DMS153 (cell line): ENCODE measurements around the gene AANAT.

Experiments used
- DNase-seq: peaks from one replicate; lab custom pipeline; 2025; lab: John Stamatoyannopoulos, UW

Gene AANAT

GRCh38 chr17:76469076-76469990 is 1.9 kb downstream of the AANAT start:
- no peak for DNase-seq

GRCh38 chr17:76469991-76470739 is 2.8 kb downstream of the AANAT start:
- no peak for DNase-seq

DNA sequence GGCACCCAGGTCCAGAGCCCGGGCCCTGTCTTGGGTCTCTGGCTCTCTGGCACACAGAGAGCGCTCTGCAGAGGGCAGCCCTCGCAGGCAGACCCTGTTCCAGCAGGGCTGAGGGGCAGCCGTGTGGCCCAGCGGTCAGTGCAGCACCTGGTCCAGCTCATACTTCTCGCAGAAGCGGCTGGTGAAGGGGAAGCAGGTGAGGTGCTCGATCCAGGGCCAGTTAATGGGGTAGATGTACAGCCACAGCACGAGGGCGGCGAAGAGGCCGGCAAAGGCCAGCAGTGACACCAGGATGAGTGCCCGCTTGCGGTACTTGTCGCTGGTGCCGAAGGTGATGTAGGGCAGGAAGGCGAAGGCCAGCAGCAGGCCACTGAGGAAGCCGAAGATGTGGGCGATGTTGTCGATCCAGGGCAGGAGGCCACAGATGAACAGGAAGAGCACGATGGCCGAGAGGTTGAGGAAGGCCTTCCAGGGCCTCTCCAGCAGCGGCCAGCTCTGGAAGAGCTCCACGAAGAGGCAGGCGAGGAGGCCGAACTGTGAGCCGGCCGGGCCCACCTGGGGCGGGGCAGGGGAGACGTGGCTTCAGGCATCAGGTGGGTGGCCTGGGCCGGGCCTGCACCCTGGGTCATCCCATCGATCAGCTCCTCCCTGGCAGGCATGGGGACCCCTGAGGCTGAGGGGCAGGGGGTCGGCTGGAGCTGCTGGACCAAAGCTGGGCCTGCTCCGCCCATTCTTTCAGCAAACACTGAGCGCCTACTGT is 4.3 kb downstream of the AANAT start:
- DNase-seq = no peak

GRCh38 chr17:76472258-76472645 is 4.8 kb downstream of the AANAT start:
- DNase-seq = no peak

DNA sequence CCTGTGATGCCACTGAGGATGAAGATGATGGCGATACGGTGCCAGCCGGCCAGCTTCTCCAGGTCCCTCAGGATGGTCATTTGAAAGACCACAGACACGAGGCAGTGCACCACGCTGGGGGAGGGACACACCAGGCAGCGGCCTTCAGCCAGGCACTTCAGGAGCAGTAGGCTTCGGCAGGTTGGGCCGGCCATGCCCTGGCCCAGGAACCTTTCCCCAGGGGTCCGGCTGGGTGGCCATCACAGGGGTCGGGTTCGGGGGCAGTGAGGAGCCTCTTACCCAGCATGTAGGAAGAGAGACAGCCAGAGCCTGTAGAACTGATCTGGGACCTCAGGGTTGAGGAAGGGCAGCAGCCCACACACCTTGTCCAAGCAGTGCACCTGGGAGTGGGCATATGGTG is 5.3 kb downstream of the AANAT start:
- DNase-seq = no peak

DNA sequence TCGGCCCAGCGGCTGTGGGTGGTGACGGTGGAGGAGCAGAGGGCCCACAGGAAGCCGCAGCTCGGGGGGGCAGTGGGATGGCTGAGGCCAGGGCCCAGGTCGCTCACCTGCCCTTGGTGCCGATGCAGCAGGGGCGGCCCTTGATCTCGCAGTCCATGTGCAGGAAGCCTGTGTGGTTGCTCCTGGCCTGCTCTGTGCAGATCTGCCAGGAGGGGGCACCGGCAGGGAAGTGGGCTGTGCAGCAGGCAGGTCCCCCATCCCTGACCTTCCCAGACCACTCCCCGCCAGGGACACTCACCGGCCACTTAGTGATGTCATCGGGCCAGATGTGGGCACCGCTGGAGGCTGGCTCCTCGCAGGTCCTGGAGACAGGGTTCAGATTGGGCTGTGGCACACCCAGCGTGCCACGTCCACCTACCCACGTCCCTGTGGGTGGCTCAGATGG is 6.2 kb downstream of the AANAT start:
- no peak for DNase-seq

GRCh38 chr17:76474238-76474637 is 6.8 kb downstream of the AANAT start:
- no peak for DNase-seq

DNA sequence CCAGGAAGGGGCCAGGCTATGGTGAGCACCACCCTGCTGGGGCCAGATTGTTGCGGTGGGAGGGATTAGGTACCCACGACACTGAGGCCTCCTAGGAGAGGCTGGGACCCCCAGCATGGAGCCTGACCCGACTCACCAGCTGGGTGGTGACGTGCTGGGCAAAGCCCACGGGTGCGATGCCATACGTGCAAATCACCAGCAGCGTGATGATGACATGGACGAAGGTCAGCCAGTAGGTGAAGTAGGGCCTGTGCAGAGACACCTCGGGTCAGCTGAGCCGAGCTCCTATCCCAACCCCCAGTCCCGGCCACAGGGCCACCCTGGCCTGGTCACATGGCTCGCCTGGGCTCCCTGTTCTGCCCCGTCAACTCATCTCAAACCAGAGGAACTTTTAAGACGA is 7.5 kb downstream of the AANAT start:
- DNase-seq = no peak

- no peak for DNase-seq
Measured at GRCh38 chr17:76475302-76475701, 7.9 kb downstream of the AANAT start.

DNA sequence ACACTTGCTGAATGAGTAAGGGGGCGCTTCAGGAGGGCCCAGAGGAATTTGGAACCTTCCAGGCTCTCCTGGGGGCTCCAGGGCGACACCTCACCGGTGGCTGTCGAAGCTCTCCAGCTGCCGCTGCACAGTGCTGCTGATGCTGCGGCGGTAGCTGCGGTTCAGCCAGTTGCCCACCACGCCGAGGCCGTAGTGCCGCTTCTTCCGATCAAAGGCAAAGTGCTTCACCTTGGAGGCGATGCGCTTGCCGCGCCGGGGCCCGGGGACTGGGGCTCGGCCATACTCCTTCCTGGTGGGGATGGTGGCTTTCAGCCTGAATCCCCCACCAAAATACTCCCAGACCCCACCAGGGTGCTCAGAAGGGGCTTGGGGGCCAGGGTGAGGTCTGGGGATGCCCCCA is 9.3 kb downstream of the AANAT start:
- DNase-seq = no peak

DNA sequence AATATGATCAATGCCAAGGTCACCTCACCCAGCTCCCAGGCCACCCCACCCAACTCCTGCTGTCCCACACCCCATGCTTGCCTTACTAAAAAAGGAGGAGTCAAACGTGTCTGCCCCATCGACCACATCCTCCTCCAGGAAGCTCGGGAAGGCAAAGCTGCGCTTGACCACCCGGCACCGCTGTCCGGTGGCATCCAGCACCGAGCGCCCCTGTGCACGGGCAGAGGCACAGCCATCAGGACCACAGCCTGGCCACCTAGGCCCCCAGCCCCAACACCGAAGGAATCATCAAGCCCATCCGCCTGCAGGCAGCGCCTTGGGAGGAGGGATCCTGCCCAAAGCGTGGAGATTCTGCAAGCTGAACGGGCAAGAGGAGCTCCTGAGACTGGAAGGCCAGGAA is 10.2 kb downstream of the AANAT start:
- no peak for DNase-seq

- DNase-seq = no peak
Measured at GRCh38 chr17:76478097-76478496, 10.7 kb downstream of the AANAT start.

DNA sequence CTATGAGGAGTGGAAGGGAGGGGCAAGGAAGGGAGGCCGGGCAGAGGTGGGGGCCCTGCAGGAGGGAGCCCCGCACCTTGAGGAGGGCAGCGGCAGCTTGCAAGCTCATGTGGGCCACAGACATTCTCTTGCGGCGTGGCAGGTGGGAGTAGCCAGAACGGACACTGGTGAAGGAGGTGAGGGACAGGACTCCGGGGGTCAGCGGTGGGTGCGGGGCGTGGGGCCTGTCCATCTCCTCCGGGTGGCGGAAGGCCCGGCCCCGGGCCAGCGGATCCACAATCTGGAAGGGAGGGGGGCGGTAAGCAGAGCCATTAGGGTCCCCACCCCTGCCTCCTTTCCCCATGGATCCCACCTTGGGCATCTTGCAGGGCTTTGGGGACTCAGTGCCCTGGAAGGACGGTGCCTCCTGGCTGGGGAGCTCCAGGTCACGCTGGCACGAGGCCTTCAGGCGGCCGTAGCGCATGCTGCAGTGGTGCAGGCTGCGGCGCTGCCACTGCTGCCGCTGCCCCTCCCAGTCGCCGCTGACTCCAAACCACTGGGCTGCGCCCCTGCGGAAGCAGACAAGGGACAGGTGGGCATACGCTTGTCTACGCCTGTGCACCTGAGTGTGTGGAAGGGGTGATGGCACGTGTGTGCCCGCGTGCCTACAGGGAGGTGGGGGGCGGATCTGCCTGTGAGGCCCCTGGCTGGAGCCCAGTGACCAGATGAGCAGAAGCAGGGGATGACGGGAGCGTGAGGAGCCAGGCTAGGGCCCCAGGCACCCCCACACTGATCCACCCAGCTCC is 11.5 kb downstream of the AANAT start:
- no peak for DNase-seq

GRCh38 chr17:76479515-76480060 is 12.2 kb downstream of the AANAT start:
- DNase-seq = no peak

DNA sequence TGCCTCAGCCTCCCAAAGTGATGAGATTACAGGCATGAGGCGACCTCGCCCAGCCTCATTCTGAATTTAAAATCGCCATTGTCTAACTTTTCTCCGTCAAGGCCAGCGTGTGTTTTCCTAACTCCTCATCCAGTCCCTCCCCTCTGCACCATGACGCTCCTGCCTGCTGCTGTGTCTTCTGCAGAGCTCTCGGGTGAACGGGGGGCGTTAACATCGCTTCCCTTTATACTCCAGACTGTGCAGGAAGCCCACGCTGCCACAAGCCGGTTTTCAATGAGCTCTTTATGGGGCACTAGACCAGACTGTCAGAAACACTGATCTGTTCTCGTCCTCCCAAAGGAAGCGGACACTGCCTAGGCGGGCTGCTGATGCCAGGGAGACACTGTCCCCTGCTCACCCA is 13.2 kb downstream of the AANAT start:
- no peak for DNase-seq

GRCh38 chr17:76481071-76481655 is 13.8 kb downstream of the AANAT start:
- DNase-seq = no peak

GRCh38 chr17:76484228-76484725 is 16.9 kb downstream of the AANAT start:
- no peak for DNase-seq

GRCh38 chr17:76485569-76485968 is 18.2 kb downstream of the AANAT start:
- peak; percentile 88 for DNase-seq

DNA sequence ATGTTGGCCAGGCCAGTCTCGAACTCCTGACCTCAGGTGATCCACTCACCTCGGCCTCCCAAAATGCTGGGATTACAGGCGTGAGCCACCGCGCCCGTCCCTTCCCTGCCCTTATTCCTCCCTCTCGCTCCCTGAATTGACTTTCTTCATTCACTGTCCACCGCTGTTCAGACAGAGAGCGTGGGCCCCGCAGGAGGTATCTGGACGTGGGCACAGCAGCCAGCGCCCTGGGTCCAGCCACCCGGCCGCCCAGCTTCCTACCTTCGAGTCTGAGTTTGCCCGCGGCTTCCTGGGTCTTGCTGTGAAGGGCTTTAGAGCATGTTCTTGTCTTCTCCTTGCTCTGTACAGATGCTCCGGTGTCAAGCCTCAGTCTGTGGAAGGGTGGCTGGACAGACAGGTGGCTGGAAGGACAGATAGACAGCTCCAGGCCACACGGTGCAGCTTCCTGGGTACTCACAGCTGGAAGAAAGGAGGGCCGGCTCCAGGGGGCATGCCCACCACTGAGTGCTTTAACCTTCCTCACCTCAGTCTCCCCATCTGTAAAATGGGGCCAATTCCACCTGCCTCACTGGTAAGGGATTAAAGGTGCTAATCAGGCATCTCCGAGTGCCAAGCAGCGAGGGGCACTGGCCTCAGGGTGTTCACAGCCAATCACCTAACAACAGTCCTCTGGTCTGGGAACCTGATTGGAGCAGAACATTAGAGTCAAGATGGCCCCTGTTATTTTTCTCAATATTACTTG is 20.2 kb downstream of the AANAT start:
- DNase-seq = no peak

DNA sequence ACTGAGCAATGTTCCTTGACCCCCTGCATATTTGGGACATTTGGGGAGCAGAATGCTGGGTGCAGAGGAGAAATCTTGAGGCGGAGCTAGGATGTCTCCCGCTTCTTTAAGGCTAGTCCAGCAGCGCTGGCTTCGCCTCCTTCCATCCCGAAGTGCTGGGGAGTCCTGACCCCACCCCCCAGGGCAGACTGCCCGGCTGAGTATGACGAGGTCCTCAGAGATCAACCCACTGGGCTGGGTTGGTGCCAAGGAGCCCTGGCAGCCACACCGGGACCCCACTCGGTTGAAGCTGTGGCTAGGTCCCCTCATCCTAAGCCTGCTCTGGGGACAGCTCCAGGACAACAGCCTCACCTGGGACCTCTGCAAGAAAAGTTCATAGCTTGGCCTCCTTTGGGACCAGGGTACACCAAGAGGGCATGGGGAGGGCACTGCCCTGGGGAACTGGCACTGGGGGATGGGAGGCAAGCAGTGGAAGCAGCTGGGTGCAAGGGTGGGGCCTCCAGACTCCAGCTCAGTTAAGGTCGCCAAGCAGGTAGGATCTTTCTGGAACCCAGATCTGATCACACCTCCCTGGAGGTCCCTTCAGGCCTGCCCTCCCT is 22.8 kb downstream of the AANAT start:
- no peak for DNase-seq
